Body of pancreas (tissue), 4 donors: ENCODE results near the gene ANKS3. TPM values are rescaled to one million over a fixed set of nuclear protein-coding genes. Genes with fewer than 3 reads are reported as not detected.
A peak's percentile ranks its signal among the peaks of the same experiment; 100 is the strongest.

Source experiments
- ATAC-seq: fragments of 150-250 bp; one replicate; pipeline ENCODE4 v1.9.1; 2016
- DNase-seq, 4 donors: peaks; one replicate each; pipeline ENCODE4 v3.0.0-alpha.2; 2019
- H3K27ac ChIP-seq, 4 donors: fragments of 200-600 bp; sonication (generic); 1 replicate in 3 of 4; 2 replicates in 1 of 4; pipeline versions ENCODE4 v1.5.1 to v1.6.1; 2016 to 2019; ENCODE audit warnings: mild to moderate bottlenecking in 1 of 4, mixed read lengths in 1 of 4, moderate library complexity in 1 of 4
- H3K27me3 ChIP-seq, 2 donors: fragments of 200-600 bp; sonication (generic); one replicate each; pipeline ENCODE4 v1.6.0; 2016; ENCODE audit warnings: mild to moderate bottlenecking in 1 of 2
- H3K36me3 ChIP-seq, 2 donors: fragments of 200-600 bp; sonication (generic); replicated peaks in 1 of 2; 2 replicates each; pipeline ENCODE4 v1.5.1; 2016; ENCODE audit warnings: low read depth in 2 of 2; ENCODE audit not compliant: insufficient read depth in 1 of 2
- H3K4me1 ChIP-seq: fragments of 200-600 bp; sonication (generic); one replicate; pipeline ENCODE4 v1.6.0; 2016
- H3K4me3 ChIP-seq, 2 donors: fragments of 200-600 bp; sonication (generic); 1 replicate in 1 of 2; 2 replicates in 1 of 2; pipeline ENCODE4 v1.5.1; 2016 to 2019
- H3K9me3 ChIP-seq, 3 donors: fragments of 200-600 bp; sonication (generic); 1 replicate in 2 of 3; 2 replicates in 1 of 3; pipeline ENCODE4 v1.5.1; 2016
- CTCF ChIP-seq, 7 experiments: fragments of 450-650 bp in 4 of 7; fragments of 200-600 bp in 3 of 7; sonication (generic) in 3 of 7; IDR thresholded peaks; one replicate each; pipeline ENCODE4 v1.5.1; 2016 to 2019; ENCODE audit warnings: antibody characterized with exemption in 7 of 7
- POLR2A ChIP-seq, 3 donors: fragments of 450-650 bp; IDR thresholded peaks; one replicate each; pipeline ENCODE4 v1.6.1; 2016; ENCODE audit warnings: antibody characterized with exemption in 3 of 3, mild to moderate bottlenecking in 2 of 3
- WGBS, 2 donors: methylation state at CpG; one replicate each; pipeline ENCODE4 v1.1.5; 2017; 5-methylcytosine and 5-hydroxymethylcytosine counted together
- intact Hi-C: fragments of 100-400 bp; cut with DNase I; formaldehyde crosslinking; loops from one replicate; pipeline ENCODE4 v1.15.1; 2023
- total RNA-seq, 2 donors: library from RNA; depleted of rRNA; stranded (reverse); fragments of >200 nt; gene quantifications; one replicate each; pipeline ENCODE4 v1.1.0, GENCODE V29; 2016

Gene ANKS3
- total RNA-seq, 2 donors from 2014 or later, result 16.6 to 64.9 TPM

- TF ChIP-seq CTCF (IDR thresholded peaks at IDR 0.05) (no peak), POLR2A (IDR thresholded peaks at IDR 0.05) (no peak)
- no peaks in the 10 kb centered on the region for H3K9me3 ChIP-seq
- H3K4me3 ChIP-seq, result no peak overlapping the region
- intact Hi-C loops, result no loop called here
- H3K27me3 ChIP-seq, result no peaks in the 10 kb centered on the region
- DNase-seq (no peak), ATAC-seq (no peak)
- no peaks in the 10 kb centered on the region for H3K36me3 ChIP-seq
- H3K27ac ChIP-seq, result peak overlapping the region in 2 of 4 donors; percentile 86 to 87
- WGBS, 2 donors, result 41% methylated on average over 7 of the region's 7 CpGs
- H3K4me1 ChIP-seq, result peaks cover 27% of the 10 kb centered on the region
Observed at GRCh38 chr16:4769306-4769638, 35.2 kb upstream of the ANKS3 start.

GRCh38 chr16:4768549-4769305 lies 34.7 kb upstream of the ANKS3 start:
- Histone ChIP-seq H3K4me1 (peaks cover 27% of the 10 kb centered on the region), H3K27ac (peak overlapping the region; percentile 72 to 87 (median 79)), H3K27me3 (no peaks in the 10 kb centered on the region), H3K4me3 (peak overlapping the region; percentile 10 to 35), H3K9me3 (no peaks in the 10 kb centered on the region), H3K36me3 (peaks cover 0 to 2% of the 10 kb centered on the region in 2 donors)
- intact Hi-C loops, result no loop called here
- DNase-seq, result peak; percentile 97 to 98 (median 98)
- 3 to 6% methylated on average over 24 to 48 of the region's 48 CpGs for WGBS, 2 donors
- peak; percentile 91 for ATAC-seq
- TF ChIP-seq CTCF (IDR thresholded peaks at IDR 0.05), result no peak
- peak; percentile 17 to 81 (median 80) for TF ChIP-seq POLR2A (IDR thresholded peaks at IDR 0.05)

- intact Hi-C loops, result no loop called here
- no peaks in the 10 kb centered on the region for H3K27me3 ChIP-seq
- H3K36me3 ChIP-seq, result peaks cover 0 to 7% of the 10 kb centered on the region in 2 donors
- no peak for TF ChIP-seq CTCF (IDR thresholded peaks at IDR 0.05)
- TF ChIP-seq POLR2A (IDR thresholded peaks at IDR 0.05), result no peak
- ATAC-seq (no peak), DNase-seq (peak; percentile 25 to 37 (median 31))
- 31 to 45% methylated on average over 17 of the region's 17 CpGs for WGBS, 2 donors
- H3K4me3 ChIP-seq, result no peak overlapping the region
- peak overlapping the region; percentile 72 to 87 (median 79) for H3K27ac ChIP-seq
- H3K9me3 ChIP-seq, result no peaks in the 10 kb centered on the region
- H3K4me1 ChIP-seq, result peaks cover 27% of the 10 kb centered on the region
Observed at GRCh38 chr16:4767872-4768548, 33.9 kb upstream of the ANKS3 start.

- ATAC-seq (peak; percentile 91), DNase-seq (peak; percentile 98 to 99 (median 98))
- H3K27ac ChIP-seq, result peak within 1 kb of the TSS; percentile 72 to 87 (median 79)
- intact Hi-C loops, result no loop called here
- 2 to 24% methylated on average over 12 to 69 of the region's 72 CpGs for WGBS, 2 donors
- H3K36me3 ChIP-seq, result peaks cover 0 to 10% of the 10 kb centered on the region in 2 donors
- TF ChIP-seq POLR2A (IDR thresholded peaks at IDR 0.05) (peak; percentile 25 to 70 (median 70)), CTCF (IDR thresholded peaks at IDR 0.05) (peak in 1 of 7 experiments; percentile 14)
- H3K4me3 ChIP-seq, result peak within 1 kb of the TSS; percentile 55 to 96
- no peaks in the 10 kb centered on the region for H3K9me3 ChIP-seq
- no peaks in the 10 kb centered on the region for H3K27me3 ChIP-seq
- peaks cover 27% of the 10 kb centered on the region for H3K4me1 ChIP-seq
Observed at GRCh38 chr16:4766875-4767628, 33.0 kb upstream of the ANKS3 start, which contains the start of gene ZNF500. Gene ZNF500, minus strand, starts transcription at chr16:4767162. Its CDS starts 1,184 bp downstream, at chr16:4765978.
